ENCODE data around the gene CASR. TPM values are rescaled to one million over a fixed set of nuclear protein-coding genes. Genes with fewer than 3 reads are reported as not detected.

CASR gene
- total RNA-seq, 1 experiment from 2014 or later, result 0.02 TPM

GRCh38 chr3:122271246-122271898 lies 87.9 kb downstream of the CASR start:
- no peaks in the 10 kb centered on the region for H3K4me1 ChIP-seq (ENCODE audit: insufficient read depth, low read length)
- no peak overlapping the region for H3K27ac Mint-ChIP-seq
- no peak for TF ChIP-seq CTCF (conservative IDR thresholded peaks at IDR 0.05)
- no peak overlapping the region for H2BK20ac ChIP-seq (ENCODE audit: low read depth, low read length, poor library complexity, severe bottlenecking)
- H2BK120ac ChIP-seq (ENCODE audit: low read depth, low read length, poor library complexity, severe bottlenecking), result no peak overlapping the region
- no peak overlapping the region for H3K4me3 Mint-ChIP-seq
- no peak for DNase-seq
- WGBS (ENCODE audit: extremely low coverage, insufficient read length, low lambda C conversion rate), result no CpG with 5 or more reads among the region's 3 CpGs
- H2AK5ac ChIP-seq (ENCODE audit: insufficient read length, low read length), result no peak overlapping the region
- H3K14ac ChIP-seq (ENCODE audit: insufficient read depth, low read length), result no peak overlapping the region
- no peak overlapping the region for H3K27ac ChIP-seq (ENCODE audit: insufficient read length, low read depth, low read length)
- H3K9me3 Mint-ChIP-seq, result no peaks in the 10 kb centered on the region; a peak in 3 of 5 replicates
- no peak overlapping the region for H3K56ac ChIP-seq (ENCODE audit: insufficient read length, low read depth, low read length)
- no peaks in the 10 kb centered on the region for H3K27me3 ChIP-seq (ENCODE audit: insufficient read depth, low read length)
- H2BK12ac ChIP-seq (ENCODE audit: insufficient read length, low read depth, low read length), result no peak overlapping the region
- no peak overlapping the region for H3K4ac ChIP-seq (ENCODE audit: low read depth, low read length)
- no peak overlapping the region for H4K5ac ChIP-seq (ENCODE audit: insufficient read length, low read depth, low read length)
- no peak overlapping the region for H4K8ac ChIP-seq (replicated peaks; ENCODE audit: insufficient read length, low read depth, low read length)
- H3K79me2 ChIP-seq (ENCODE audit: insufficient read depth, low read length), result no peaks in the 10 kb centered on the region
- H3K9ac ChIP-seq (ENCODE audit: extremely low read depth, insufficient read length, low read length), result no peak overlapping the region
- H3K4me2 ChIP-seq (ENCODE audit: insufficient read depth, insufficient read length, low read length), result no peak overlapping the region
- H4K91ac ChIP-seq (ENCODE audit: insufficient read length, low read depth, low read length), result no peak overlapping the region
- H3K23ac ChIP-seq (ENCODE audit: insufficient read length, low read depth, low read length), result no peak overlapping the region
- H2BK15ac ChIP-seq (ENCODE audit: low read depth, low read length), result no peak overlapping the region
- no peak overlapping the region for H3K18ac ChIP-seq (ENCODE audit: insufficient read length, low read depth, low read length)
- no peaks in the 10 kb centered on the region for H3K79me1 ChIP-seq (ENCODE audit: insufficient read depth, low read depth, low read length, poor library complexity, severe bottlenecking)
- no peak overlapping the region for H2AFZ ChIP-seq (ENCODE audit: low read length)
- H4K20me1 ChIP-seq (ENCODE audit: control insufficient read depth, insufficient read depth, insufficient read length), result no peaks in the 10 kb centered on the region
- no peaks in the 10 kb centered on the region for H3K9me3 ChIP-seq (ENCODE audit: control insufficient read depth, low read depth, low read length)
- no peak overlapping the region for H2BK5ac ChIP-seq (ENCODE audit: insufficient read length, low read length)
- H3K23me2 ChIP-seq (ENCODE audit: insufficient read length, low read depth, low read length, poor library complexity, severe bottlenecking), result no peaks in the 10 kb centered on the region
- 0 out of 4 replicates have a peak, but pooled peaks cover 0 to 3% of the 10 kb centered on the region in 2 experiments for H3K4me1 Mint-ChIP-seq
- no peaks in the 10 kb centered on the region for H3K27me3 Mint-ChIP-seq (ENCODE audit: low read depth)
- no peaks in the 10 kb centered on the region for H3K36me3 Mint-ChIP-seq (ENCODE audit: insufficient read depth in 1 of 3, low read depth in 3 of 3)
- H3T11ph ChIP-seq (ENCODE audit: low read length), result no peak overlapping the region
